ENCODE measurements around the gene RBM39.

The RBM39 gene

GRCh38 chr20:35674921-35675320 is 67.1 kb downstream of the RBM39 start:
- no peak overlapping the region for H3K9ac ChIP-seq (ENCODE audit: low read length)
- H3K36me3 ChIP-seq (ENCODE audit: insufficient read depth, low read length), result peaks cover 31% of the 10 kb centered on the region
- H3K27ac ChIP-seq (ENCODE audit: low read depth, low read length), result no peak overlapping the region
- no peak overlapping the region for H3K4me3 ChIP-seq (ENCODE audit: low read depth in 1 of 2, low read length in 2 of 2)
- H3K27me3 ChIP-seq (ENCODE audit: control insufficient read depth in 1 of 2, insufficient read depth in 2 of 2, low read length in 2 of 2), result no peaks in the 10 kb centered on the region
- H3K9me3 ChIP-seq (ENCODE audit: low read length), result no peaks in the 10 kb centered on the region
- no peaks in the 10 kb centered on the region for H3K4me1 ChIP-seq (ENCODE audit: insufficient read depth, low read length)

DNA sequence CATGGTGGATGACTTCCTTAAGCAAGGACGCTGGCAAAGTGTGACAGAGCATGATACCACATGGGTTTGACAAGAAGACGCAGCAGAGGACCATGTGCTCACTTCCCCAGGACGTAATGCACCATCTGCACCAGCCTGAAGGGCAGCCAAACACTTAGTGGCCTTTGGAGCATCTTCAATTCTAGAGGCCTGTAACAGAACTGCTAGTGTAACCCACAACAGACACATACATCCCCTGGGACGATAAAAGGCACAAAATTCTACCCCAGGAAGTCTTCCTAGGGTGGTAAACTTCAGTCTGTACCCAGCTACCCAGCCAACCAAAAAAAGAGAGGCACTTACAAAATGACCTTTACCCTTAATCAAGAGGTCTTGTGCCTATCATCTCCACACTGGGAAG is 68.2 kb downstream of the RBM39 start:
- no peaks in the 10 kb centered on the region for H3K9me3 ChIP-seq (ENCODE audit: low read length)
- peaks cover 31% of the 10 kb centered on the region for H3K36me3 ChIP-seq (ENCODE audit: insufficient read depth, low read length)
- no peak overlapping the region for H3K9ac ChIP-seq (ENCODE audit: low read length)
- H3K27me3 ChIP-seq (ENCODE audit: control insufficient read depth in 1 of 2, insufficient read depth in 2 of 2, low read length in 2 of 2), result no peaks in the 10 kb centered on the region
- no peaks in the 10 kb centered on the region for H3K4me1 ChIP-seq (ENCODE audit: insufficient read depth, low read length)
- no peak overlapping the region for H3K4me3 ChIP-seq (ENCODE audit: low read depth in 1 of 2, low read length in 2 of 2)
- no peak overlapping the region for H3K27ac ChIP-seq (ENCODE audit: low read depth, low read length)

DNA sequence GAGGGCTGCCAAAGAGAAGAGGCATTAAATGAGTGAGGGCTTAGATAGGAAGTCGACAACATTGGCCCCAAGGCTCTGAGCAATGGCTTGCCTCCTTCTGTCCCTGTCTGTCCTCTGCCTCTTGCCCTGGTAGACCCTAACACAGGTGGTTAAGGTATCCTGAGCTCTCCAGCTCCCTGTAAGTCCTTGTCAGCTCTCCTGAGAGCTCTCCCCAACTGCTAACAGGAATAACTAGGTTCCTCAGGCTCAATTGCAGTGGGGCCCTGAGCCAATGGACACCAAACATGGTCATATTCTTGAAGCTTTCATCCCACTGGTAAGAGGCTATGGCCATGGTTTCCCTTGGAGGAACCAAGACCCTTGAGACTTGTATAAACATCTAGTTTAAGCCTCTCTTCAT is 72.4 kb downstream of the RBM39 start:
- Histone ChIP-seq H3K27ac (ENCODE audit: low read depth, low read length) (no peak overlapping the region), H3K27me3 (ENCODE audit: control insufficient read depth in 1 of 2, insufficient read depth in 2 of 2, low read length in 2 of 2) (no peaks in the 10 kb centered on the region), H3K9me3 (ENCODE audit: low read length) (no peaks in the 10 kb centered on the region), H3K4me1 (ENCODE audit: insufficient read depth, low read length) (no peaks in the 10 kb centered on the region), H3K4me3 (ENCODE audit: low read depth in 1 of 2, low read length in 2 of 2) (no peak overlapping the region), H3K36me3 (ENCODE audit: insufficient read depth, low read length) (peaks cover 30% of the 10 kb centered on the region), H3K9ac (ENCODE audit: low read length) (no peak overlapping the region)

GRCh38 chr20:35669221-35669620 is 72.8 kb downstream of the RBM39 start:
- no peaks in the 10 kb centered on the region for H3K9me3 ChIP-seq (ENCODE audit: low read length)
- H3K9ac ChIP-seq (ENCODE audit: low read length), result no peak overlapping the region
- no peak overlapping the region for H3K27ac ChIP-seq (ENCODE audit: low read depth, low read length)
- H3K36me3 ChIP-seq (ENCODE audit: insufficient read depth, low read length), result peaks cover 26% of the 10 kb centered on the region
- no peaks in the 10 kb centered on the region for H3K27me3 ChIP-seq (ENCODE audit: control insufficient read depth in 1 of 2, insufficient read depth in 2 of 2, low read length in 2 of 2)
- H3K4me3 ChIP-seq (ENCODE audit: low read depth in 1 of 2, low read length in 2 of 2), result no peak overlapping the region
- H3K4me1 ChIP-seq (ENCODE audit: insufficient read depth, low read length), result no peaks in the 10 kb centered on the region

- no peaks in the 10 kb centered on the region for H3K9me3 ChIP-seq (ENCODE audit: low read length)
These were observed 76.1 kb downstream of the RBM39 start for GRCh38 chr20:35665949-35666288.

GRCh38 chr20:35664466-35665206 is 77.4 kb downstream of the RBM39 start, which contains the start of the genes CPNE1 and RBM12:
CPNE1 (minus strand) TSS chr20:35664900; CDS start chr20:35632923, 31,977 bp downstream.
RBM12 (minus strand) TSS chr20:35664900; CDS start chr20:35655322, 9,578 bp downstream.
- no peaks in the 10 kb centered on the region for H3K36me3 ChIP-seq (ENCODE audit: insufficient read depth, low read length)
- no peaks in the 10 kb centered on the region for H3K27me3 ChIP-seq (ENCODE audit: control insufficient read depth in 1 of 2, insufficient read depth in 2 of 2, low read length in 2 of 2)
- peaks cover 28% of the 10 kb centered on the region for H3K4me1 ChIP-seq (ENCODE audit: insufficient read depth, low read length)
- H3K9ac ChIP-seq (ENCODE audit: low read length), result peak within 1 kb of the TSS; percentile 100
- no peaks in the 10 kb centered on the region for H3K9me3 ChIP-seq (ENCODE audit: low read length)
- H3K4me3 ChIP-seq (ENCODE audit: low read depth in 1 of 2, low read length in 2 of 2), result peak within 1 kb of the TSS; percentile 98 to 100
- H3K27ac ChIP-seq (ENCODE audit: low read depth, low read length), result peak within 1 kb of the TSS; percentile 99

More at GRCh38 chr20:35665949-35666288, 76.1 kb downstream of the RBM39 start:
- Histone ChIP-seq H3K27me3 (ENCODE audit: control insufficient read depth in 1 of 2, insufficient read depth in 2 of 2, low read length in 2 of 2) (no peaks in the 10 kb centered on the region), H3K27ac (ENCODE audit: low read depth, low read length) (no peak overlapping the region), H3K4me1 (ENCODE audit: insufficient read depth, low read length) (peaks cover 16% of the 10 kb centered on the region), H3K4me3 (ENCODE audit: low read depth in 1 of 2, low read length in 2 of 2) (no peak overlapping the region), H3K36me3 (ENCODE audit: insufficient read depth, low read length) (peaks cover 6% of the 10 kb centered on the region), H3K9ac (ENCODE audit: low read length) (no peak overlapping the region)

DNA sequence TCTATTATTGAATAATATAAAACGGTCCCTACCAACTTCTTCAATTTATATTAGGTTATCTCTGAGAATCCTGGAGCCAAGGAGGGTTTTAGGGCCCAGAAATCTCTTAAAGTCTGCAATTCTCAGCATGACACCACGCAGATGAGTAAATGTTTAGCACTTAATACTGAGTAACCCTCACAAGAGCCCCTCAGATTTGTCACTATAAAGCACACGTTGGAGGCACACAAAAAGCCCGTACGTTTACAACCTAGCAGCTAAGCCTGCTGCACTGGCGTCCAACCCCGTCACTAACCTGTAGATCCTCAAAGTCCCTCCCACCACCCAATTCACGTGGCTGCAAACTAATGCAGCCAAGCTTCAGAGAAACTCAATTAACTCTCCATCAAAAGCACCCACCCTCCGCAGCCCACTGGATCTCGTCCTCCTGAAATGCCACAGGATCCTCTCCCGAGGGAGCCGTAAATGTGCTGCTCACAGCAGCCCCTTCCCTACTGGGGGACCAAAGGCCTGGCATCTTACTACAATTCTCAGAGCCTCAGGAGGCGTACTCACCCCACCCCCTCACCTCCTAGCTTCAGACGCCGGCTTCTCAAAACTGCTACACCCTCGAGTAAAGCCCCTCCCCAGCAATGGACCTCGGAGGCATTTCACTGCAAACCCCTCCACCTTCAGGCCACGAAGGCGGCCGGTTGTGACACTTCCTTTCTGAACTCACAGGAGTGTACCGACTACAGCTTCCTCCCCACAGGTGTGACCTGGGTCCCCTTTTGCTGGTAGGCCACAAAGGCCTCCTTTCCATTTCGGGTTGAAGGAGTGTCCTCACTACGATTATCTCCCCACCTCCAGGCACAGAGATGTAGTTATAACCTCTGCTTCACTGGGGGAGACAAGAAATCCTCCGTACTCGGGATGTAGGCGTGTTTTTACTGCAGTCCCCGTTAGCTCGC is 78.3 kb downstream of the RBM39 start:
- H3K36me3 ChIP-seq (ENCODE audit: insufficient read depth, low read length), result no peaks in the 10 kb centered on the region
- H3K4me1 ChIP-seq (ENCODE audit: insufficient read depth, low read length), result peaks cover 35% of the 10 kb centered on the region
- no peaks in the 10 kb centered on the region for H3K27me3 ChIP-seq (ENCODE audit: control insufficient read depth in 1 of 2, insufficient read depth in 2 of 2, low read length in 2 of 2)
- H3K4me3 ChIP-seq (ENCODE audit: low read depth in 1 of 2, low read length in 2 of 2), result peak overlapping the region; percentile 98 to 100
- peak overlapping the region; percentile 99 for H3K27ac ChIP-seq (ENCODE audit: low read depth, low read length)
- H3K9me3 ChIP-seq (ENCODE audit: low read length), result no peaks in the 10 kb centered on the region
- peak overlapping the region; percentile 100 for H3K9ac ChIP-seq (ENCODE audit: low read length)

DNA sequence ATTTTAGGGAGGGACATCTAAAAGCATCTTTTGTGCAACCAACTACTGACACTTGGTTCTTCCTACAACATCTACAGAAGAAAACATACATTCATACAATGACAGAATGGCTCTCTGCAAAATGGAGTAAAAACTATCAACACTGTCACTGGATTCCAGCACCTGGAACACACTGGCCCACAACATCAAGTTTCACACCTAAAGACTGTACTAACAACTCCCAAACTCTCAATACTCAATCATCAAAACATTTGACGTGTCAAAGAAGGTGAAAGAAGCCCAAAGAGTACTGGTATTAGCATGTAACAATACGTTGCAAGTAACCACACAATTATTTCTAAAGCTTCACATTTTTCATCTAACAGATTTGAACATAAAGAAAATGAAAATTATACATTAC is 79.5 kb downstream of the RBM39 start:
- Histone ChIP-seq H3K27me3 (ENCODE audit: control insufficient read depth in 1 of 2, insufficient read depth in 2 of 2, low read length in 2 of 2) (no peaks in the 10 kb centered on the region), H3K4me3 (ENCODE audit: low read depth in 1 of 2, low read length in 2 of 2) (peak overlapping the region in 1 of 2 donors; percentile 2), H3K9ac (ENCODE audit: low read length) (no peak overlapping the region), H3K27ac (ENCODE audit: low read depth, low read length) (no peak overlapping the region), H3K4me1 (ENCODE audit: insufficient read depth, low read length) (peaks cover 42% of the 10 kb centered on the region), H3K9me3 (ENCODE audit: low read length) (no peaks in the 10 kb centered on the region), H3K36me3 (ENCODE audit: insufficient read depth, low read length) (no peaks in the 10 kb centered on the region)

- peaks cover 47% of the 10 kb centered on the region for H3K4me1 ChIP-seq (ENCODE audit: insufficient read depth, low read length)
- no peak overlapping the region for H3K27ac ChIP-seq (ENCODE audit: low read depth, low read length)
- peak overlapping the region; percentile 8 for H3K9ac ChIP-seq (ENCODE audit: low read length)
- no peaks in the 10 kb centered on the region for H3K36me3 ChIP-seq (ENCODE audit: insufficient read depth, low read length)
- H3K4me3 ChIP-seq (ENCODE audit: low read depth in 1 of 2, low read length in 2 of 2), result peak overlapping the region in 1 of 2 donors; percentile 11
- no peaks in the 10 kb centered on the region for H3K9me3 ChIP-seq (ENCODE audit: low read length)
- H3K27me3 ChIP-seq (ENCODE audit: control insufficient read depth in 1 of 2, insufficient read depth in 2 of 2, low read length in 2 of 2), result no peaks in the 10 kb centered on the region
These were observed 80.2 kb downstream of the RBM39 start for GRCh38 chr20:35661908-35662307.

DNA sequence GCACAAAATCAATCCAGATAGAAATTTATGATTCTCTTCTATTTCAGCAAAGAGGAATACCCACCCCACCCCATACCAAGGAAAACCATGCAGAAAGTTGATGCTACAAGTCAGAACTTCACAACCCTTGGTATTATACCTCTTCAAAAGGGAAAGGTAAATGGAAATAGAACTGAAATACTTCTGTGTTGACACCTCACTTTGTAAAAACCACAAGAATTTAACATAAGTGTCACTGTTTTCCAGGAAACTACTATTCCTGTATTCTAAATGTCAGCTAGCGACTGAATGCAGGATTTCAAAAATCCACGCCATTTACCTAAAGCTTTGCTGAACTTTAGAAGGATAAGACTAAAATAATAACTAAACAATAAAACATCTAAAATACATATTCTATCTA is 81.0 kb downstream of the RBM39 start:
- Histone ChIP-seq H3K4me1 (ENCODE audit: insufficient read depth, low read length) (peaks cover 47% of the 10 kb centered on the region), H3K27ac (ENCODE audit: low read depth, low read length) (no peak overlapping the region), H3K36me3 (ENCODE audit: insufficient read depth, low read length) (no peaks in the 10 kb centered on the region), H3K9ac (ENCODE audit: low read length) (peak overlapping the region; percentile 8), H3K4me3 (ENCODE audit: low read depth in 1 of 2, low read length in 2 of 2) (no peak overlapping the region), H3K9me3 (ENCODE audit: low read length) (no peaks in the 10 kb centered on the region), H3K27me3 (ENCODE audit: control insufficient read depth in 1 of 2, insufficient read depth in 2 of 2, low read length in 2 of 2) (no peaks in the 10 kb centered on the region)

- Histone ChIP-seq H3K36me3 (ENCODE audit: insufficient read depth, low read length) (no peaks in the 10 kb centered on the region), H3K9me3 (ENCODE audit: low read length) (no peaks in the 10 kb centered on the region), H3K4me1 (ENCODE audit: insufficient read depth, low read length) (peaks cover 47% of the 10 kb centered on the region), H3K27ac (ENCODE audit: low read depth, low read length) (no peak overlapping the region), H3K4me3 (ENCODE audit: low read depth in 1 of 2, low read length in 2 of 2) (no peak overlapping the region), H3K27me3 (ENCODE audit: control insufficient read depth in 1 of 2, insufficient read depth in 2 of 2, low read length in 2 of 2) (no peaks in the 10 kb centered on the region), H3K9ac (ENCODE audit: low read length) (no peak overlapping the region)
These were observed 81.7 kb downstream of the RBM39 start for GRCh38 chr20:35660122-35660937.
